HFFc6 (cell line): ENCODE results near the gene DLL4. TPM values are rescaled to one million over a fixed set of nuclear protein-coding genes. Genes with fewer than 3 reads are reported as not detected.

ENCODE experiments used
- DNase-seq: peaks from one replicate; pipeline ENCODE4 v3.0.0-alpha.2; 2018
- H3K27ac Mint-ChIP-seq: 2 replicates; pipeline ENCODE4 v1.8.0; 2020; ENCODE audit warnings: mild to moderate bottlenecking, mixed read lengths
- H3K27me3 Mint-ChIP-seq: 2 replicates; pipeline ENCODE4 v1.8.0; 2021; ENCODE audit warnings: mild to moderate bottlenecking, moderate library complexity, mixed read lengths; ENCODE audit not compliant: insufficient read depth
- H3K36me3 Mint-ChIP-seq: 2 replicates; pipeline ENCODE4 v1.8.0; 2021; ENCODE audit warnings: low read depth, mixed read lengths
- H3K4me1 Mint-ChIP-seq: 2 replicates; pipeline ENCODE4 v1.8.0; 2020; ENCODE audit warnings: low read depth, mixed read lengths
- H3K4me3 Mint-ChIP-seq: 2 replicates; pipeline ENCODE4 v1.8.0; 2020; ENCODE audit warnings: mild to moderate bottlenecking, moderate library complexity, mixed read lengths
- H3K9me3 Mint-ChIP-seq: 2 replicates; pipeline ENCODE4 v1.8.0; 2020; ENCODE audit warnings: mild to moderate bottlenecking, mixed read lengths
- total RNA-seq, 6 experiments: library from RNA; stranded (reverse); fragmentation: NEBNext Ultra II Directional; extraction: Animal tissue kit (Norgen Biotek cat#: 25700); gene quantifications; 2 replicates in 1 of 6; 3 replicates in 5 of 6; pipeline ENCODE4 v1.2.3, GENCODE V29; 2021
- TF ChIP-seq, protein P1 (sequence below): fragments of 200-600 bp; sonication (generic); IDR thresholded peaks from 2 replicates; pipeline ENCODE4 v1.5.0; 2021; ENCODE audit warnings: antibody characterized with exemption, mild to moderate bottlenecking

The DLL4 gene
- total RNA-seq, 6 experiments from 2014 or later: 0.05 to 0.11 TPM; not detected in 4

DNA sequence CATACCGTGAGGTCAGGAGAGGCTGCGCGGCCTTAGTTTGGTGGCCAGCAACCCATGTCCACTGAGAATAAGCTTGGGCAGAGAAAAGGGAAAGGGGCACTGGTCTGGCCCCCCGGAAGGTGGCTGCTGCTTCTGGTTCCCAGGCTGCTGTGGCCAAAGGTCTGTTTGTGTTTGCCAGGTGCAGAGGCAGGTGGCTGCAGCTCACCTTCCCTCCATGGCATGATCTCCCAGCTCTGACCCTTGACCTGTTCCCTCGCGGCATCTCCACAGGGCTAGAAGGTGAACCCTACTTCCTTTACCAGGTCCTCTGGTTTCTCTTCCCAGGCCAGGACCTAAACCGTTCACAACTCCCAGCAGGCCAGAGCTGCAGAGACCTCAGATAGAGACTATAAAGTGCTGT is 21.0 kb upstream of the DLL4 start:
- Mint-ChIP-seq H3K27ac (peak overlapping the region; percentile 25; the same call in 1 of the 2 replicates), H3K9me3 (no peaks in the 10 kb centered on the region), H3K27me3 (no peaks in the 10 kb centered on the region; the same call in 1 of the 2 replicates), H3K36me3 (peaks cover 8% of the 10 kb centered on the region; the same call in 1 of the 2 replicates), H3K4me1 (peaks cover 42% of the 10 kb centered on the region), H3K4me3 (no peak overlapping the region)
- TF ChIP-seq, protein P1, sequence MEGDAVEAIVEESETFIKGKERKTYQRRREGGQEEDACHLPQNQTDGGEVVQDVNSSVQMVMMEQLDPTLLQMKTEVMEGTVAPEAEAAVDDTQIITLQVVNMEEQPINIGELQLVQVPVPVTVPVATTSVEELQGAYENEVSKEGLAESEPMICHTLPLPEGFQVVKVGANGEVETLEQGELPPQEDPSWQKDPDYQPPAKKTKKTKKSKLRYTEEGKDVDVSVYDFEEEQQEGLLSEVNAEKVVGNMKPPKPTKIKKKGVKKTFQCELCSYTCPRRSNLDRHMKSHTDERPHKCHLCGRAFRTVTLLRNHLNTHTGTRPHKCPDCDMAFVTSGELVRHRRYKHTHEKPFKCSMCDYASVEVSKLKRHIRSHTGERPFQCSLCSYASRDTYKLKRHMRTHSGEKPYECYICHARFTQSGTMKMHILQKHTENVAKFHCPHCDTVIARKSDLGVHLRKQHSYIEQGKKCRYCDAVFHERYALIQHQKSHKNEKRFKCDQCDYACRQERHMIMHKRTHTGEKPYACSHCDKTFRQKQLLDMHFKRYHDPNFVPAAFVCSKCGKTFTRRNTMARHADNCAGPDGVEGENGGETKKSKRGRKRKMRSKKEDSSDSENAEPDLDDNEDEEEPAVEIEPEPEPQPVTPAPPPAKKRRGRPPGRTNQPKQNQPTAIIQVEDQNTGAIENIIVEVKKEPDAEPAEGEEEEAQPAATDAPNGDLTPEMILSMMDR: no peak
- no peak for DNase-seq

- Mint-ChIP-seq H3K27me3 (no peaks in the 10 kb centered on the region), H3K4me3 (no peak overlapping the region; the same call in 1 of the 2 replicates), H3K4me1 (peaks cover 28% of the 10 kb centered on the region), H3K36me3 (no peaks in the 10 kb centered on the region), H3K27ac (peak overlapping the region; percentile 84), H3K9me3 (no peaks in the 10 kb centered on the region)
- TF ChIP-seq, protein P1: no peak
- DNase-seq: peak; percentile 25
Measured at GRCh38 chr15:40909662-40910630, 19.2 kb upstream of the DLL4 start.

DNA sequence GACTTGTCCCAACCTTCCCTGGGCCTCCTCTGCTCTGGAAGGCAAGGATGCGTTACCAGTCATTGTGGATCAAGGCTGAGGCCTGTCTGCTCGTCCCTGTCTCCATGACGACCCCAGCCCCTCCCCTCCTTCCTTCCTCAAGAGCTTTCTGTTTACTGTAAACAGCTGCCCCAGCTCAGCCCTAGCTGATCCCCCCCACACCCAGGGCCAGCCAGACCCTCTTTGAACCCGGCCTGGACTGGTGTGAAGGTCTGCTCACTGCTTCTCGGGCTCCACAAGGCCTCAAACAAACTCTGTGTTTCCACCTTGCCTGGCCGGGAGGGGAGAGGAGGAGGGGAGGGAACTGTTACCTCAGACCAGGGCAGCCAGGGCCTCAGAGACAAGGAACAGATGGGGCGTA is 18.0 kb upstream of the DLL4 start:
- Mint-ChIP-seq H3K27ac (no peak overlapping the region), H3K4me1 (peaks cover 19% of the 10 kb centered on the region), H3K36me3 (no peaks in the 10 kb centered on the region), H3K9me3 (no peaks in the 10 kb centered on the region), H3K27me3 (no peaks in the 10 kb centered on the region), H3K4me3 (no peak overlapping the region)
- no peak for DNase-seq
- TF ChIP-seq, protein P1: no peak

GRCh38 chr15:40911693-40912092 is 17.4 kb upstream of the DLL4 start:
- TF ChIP-seq, protein P1: no peak
- no peak for DNase-seq
- Mint-ChIP-seq H3K4me1 (peaks cover 19% of the 10 kb centered on the region), H3K9me3 (no peaks in the 10 kb centered on the region), H3K36me3 (no peaks in the 10 kb centered on the region), H3K27ac (no peak overlapping the region), H3K27me3 (peaks cover 2% of the 10 kb centered on the region; the same call in 1 of the 2 replicates), H3K4me3 (no peak overlapping the region)

DNA sequence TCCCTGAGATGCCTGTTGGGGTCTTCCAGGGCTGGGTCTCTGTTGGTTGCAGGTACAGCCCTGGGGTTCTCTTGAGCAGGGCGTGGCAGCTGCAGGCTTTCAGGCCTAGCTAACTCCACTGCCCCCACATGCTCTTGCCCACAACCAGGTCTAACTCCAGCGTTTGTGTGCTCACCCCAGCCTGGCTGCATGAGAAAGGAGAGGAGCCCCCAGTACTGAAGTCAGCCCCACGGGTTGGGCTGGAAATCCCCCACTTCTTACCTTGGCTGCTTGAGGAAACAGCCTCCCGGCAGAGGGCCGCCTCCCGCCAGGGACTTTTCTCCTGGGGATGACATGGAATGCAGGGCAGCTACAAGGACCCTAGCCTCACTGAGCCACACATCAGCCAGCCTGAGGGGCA is 16.7 kb upstream of the DLL4 start:
- TF ChIP-seq, protein P1: no peak
- H3K9me3 Mint-ChIP-seq: no peaks in the 10 kb centered on the region
- H3K27me3 Mint-ChIP-seq: peaks cover 2% of the 10 kb centered on the region; the same call in 1 of the 2 replicates
- H3K4me1 Mint-ChIP-seq: peaks cover 19% of the 10 kb centered on the region
- H3K4me3 Mint-ChIP-seq: no peak overlapping the region
- DNase-seq: no peak
- H3K27ac Mint-ChIP-seq: no peak overlapping the region
- no peaks in the 10 kb centered on the region for H3K36me3 Mint-ChIP-seq
